Measurements from ENCODE around the gene TSPAN9. TPM values are rescaled to one million over a fixed set of nuclear protein-coding genes. Genes with fewer than 3 reads are reported as not detected.
A peak's percentile ranks its signal among the peaks of the same experiment; 100 is the strongest.

TSPAN9 gene
- total RNA-seq, 6 donors from 2014 or later: 25.2 to 62.9 (median 44.2) TPM

GRCh38 chr12:3204143-3204542 lies 127.0 kb downstream of the TSPAN9 start:
- TF ChIP-seq EP300 (IDR thresholded peaks at IDR 0.05) (no peak), POLR2A (IDR thresholded peaks at IDR 0.05) (no peak)
- H3K27me3 ChIP-seq: peaks cover 0 to 6% (median 0%) of the 10 kb centered on the region in 4 donors
- peaks cover 0 to 2% (median 0%) of the 10 kb centered on the region in 4 donors for H3K36me3 ChIP-seq
- WGBS, 2 donors: 96% methylated on average over 10 of the region's 10 CpGs; no CpG with 5 or more reads in 1 of the 2 donors
- H3K4me1 ChIP-seq: peaks cover 42 to 63% (median 57%) of the 10 kb centered on the region in 4 donors
- no peak overlapping the region for H3K4me3 ChIP-seq
- no peak overlapping the region for H3K27ac ChIP-seq
- ATAC-seq (ENCODE audit: low FRiP score in 2 of 2) (no peak), DNase-seq (no peak)
- H3K9me3 ChIP-seq: no peaks in the 10 kb centered on the region

GRCh38 chr12:3204730-3205531 lies 127.8 kb downstream of the TSPAN9 start:
- H3K27ac ChIP-seq: peak overlapping the region in 2 of 4 donors; percentile 54 to 57
- H3K4me3 ChIP-seq: no peak overlapping the region
- TF ChIP-seq EP300 (IDR thresholded peaks at IDR 0.05): no peak
- TF ChIP-seq CTCF (IDR thresholded peaks at IDR 0.05): no peak
- TF ChIP-seq POLR2A (IDR thresholded peaks at IDR 0.05): no peak
- no peak for TF ChIP-seq POLR2AphosphoS5 (IDR thresholded peaks at IDR 0.05)
- ATAC-seq (ENCODE audit: low FRiP score in 2 of 2) (no peak), DNase-seq (no peak)
- peaks cover 0 to 6% (median 0%) of the 10 kb centered on the region in 4 donors for H3K27me3 ChIP-seq
- H3K36me3 ChIP-seq: peaks cover 0 to 2% (median 0%) of the 10 kb centered on the region in 4 donors
- H3K4me1 ChIP-seq: peaks cover 34 to 55% (median 49%) of the 10 kb centered on the region in 4 donors
- WGBS, 2 donors: 69 to 75% methylated on average over 4 to 16 of the region's 16 CpGs
- no peaks in the 10 kb centered on the region for H3K9me3 ChIP-seq

- no peak overlapping the region for H3K4me3 ChIP-seq
- peaks cover 25 to 45% (median 39%) of the 10 kb centered on the region in 4 donors for H3K4me1 ChIP-seq
- ATAC-seq (ENCODE audit: low FRiP score in 2 of 2): no peak
- H3K27ac ChIP-seq: peak overlapping the region in 3 of 4 donors; percentile 46 to 57 (median 54)
- peaks cover 0 to 2% (median 0%) of the 10 kb centered on the region in 4 donors for H3K36me3 ChIP-seq
- H3K9me3 ChIP-seq: no peaks in the 10 kb centered on the region
- WGBS, 2 donors: 53 to 63% methylated on average over 13 of the region's 13 CpGs
- H3K27me3 ChIP-seq: peaks cover 0 to under 1% (median 0%) of the 10 kb centered on the region in 4 donors
- no peak for TF ChIP-seq POLR2AphosphoS5 (IDR thresholded peaks at IDR 0.05)
- no peak for TF ChIP-seq EP300 (IDR thresholded peaks at IDR 0.05)
- TF ChIP-seq POLR2A (IDR thresholded peaks at IDR 0.05): no peak
- TF ChIP-seq CTCF (IDR thresholded peaks at IDR 0.05): no peak
- DNase-seq: no peak
Measured at GRCh38 chr12:3205742-3206519, 128.8 kb downstream of the TSPAN9 start.

- no peak for DNase-seq
- Histone ChIP-seq H3K4me3 (no peak overlapping the region), H3K36me3 (peaks cover 0 to 2% (median 0%) of the 10 kb centered on the region in 4 donors), H3K27ac (peak overlapping the region in 3 of 4 donors; percentile 46 to 57 (median 54)), H3K9me3 (no peaks in the 10 kb centered on the region), H3K4me1 (peaks cover 24 to 42% (median 37%) of the 10 kb centered on the region in 4 donors), H3K27me3 (no peaks in the 10 kb centered on the region)
- TF ChIP-seq EP300 (IDR thresholded peaks at IDR 0.05): no peak
- TF ChIP-seq CTCF (IDR thresholded peaks at IDR 0.05): no peak
- TF ChIP-seq POLR2AphosphoS5 (IDR thresholded peaks at IDR 0.05): no peak
- no peak for TF ChIP-seq POLR2A (IDR thresholded peaks at IDR 0.05)
- no peak for ATAC-seq (ENCODE audit: low FRiP score in 2 of 2)
- WGBS, 2 donors: 77 to 86% methylated on average over 5 of the region's 5 CpGs
Measured at GRCh38 chr12:3206536-3207072, 129.4 kb downstream of the TSPAN9 start.

- no peak for ATAC-seq (ENCODE audit: low FRiP score in 2 of 2)
Measured at GRCh38 chr12:3207175-3207574, 130.0 kb downstream of the TSPAN9 start.

More at GRCh38 chr12:3207175-3207574, 130.0 kb downstream of the TSPAN9 start:
- Histone ChIP-seq H3K36me3 (peaks cover 0 to 2% (median 0%) of the 10 kb centered on the region in 4 donors), H3K27me3 (no peaks in the 10 kb centered on the region), H3K4me1 (peaks cover 24 to 42% (median 34%) of the 10 kb centered on the region in 4 donors), H3K9me3 (no peaks in the 10 kb centered on the region), H3K27ac (no peak overlapping the region), H3K4me3 (no peak overlapping the region)
- TF ChIP-seq EP300 (IDR thresholded peaks at IDR 0.05) (no peak), CTCF (IDR thresholded peaks at IDR 0.05) (no peak), POLR2AphosphoS5 (IDR thresholded peaks at IDR 0.05) (no peak), POLR2A (IDR thresholded peaks at IDR 0.05) (no peak)
- DNase-seq: no peak
- WGBS, 2 donors: 80 to 83% methylated on average over 1 to 7 of the region's 7 CpGs
